Ovary (tissue), 3 donors: ENCODE results near the gene FOXP1.

ENCODE experiments used
- EP300 ChIP-seq: sonication (generic); formaldehyde crosslinking; IDR thresholded peaks from one replicate; pipeline ENCODE4 v1.6.1; 2017; ENCODE audit warnings: antibody characterized with exemption
- POLR2A ChIP-seq: fragments of 450-650 bp; IDR thresholded peaks from one replicate; pipeline ENCODE4 v1.6.1; 2017; ENCODE audit warnings: antibody characterized with exemption, mild to moderate bottlenecking, moderate library complexity
- TF ChIP-seq, protein P1 (sequence below), 3 donors: fragments of 450-650 bp in 2 of 3; fragments of 200-600 bp in 1 of 3; IDR thresholded peaks; one replicate each; pipeline versions ENCODE4 v1.5.1 to v1.8.0; 2016 to 2022; ENCODE audit warnings: antibody characterized with exemption in 3 of 3, mild to moderate bottlenecking in 1 of 3
- donor health status: DM: no; HTN: no; CAD: no.

DNA sequence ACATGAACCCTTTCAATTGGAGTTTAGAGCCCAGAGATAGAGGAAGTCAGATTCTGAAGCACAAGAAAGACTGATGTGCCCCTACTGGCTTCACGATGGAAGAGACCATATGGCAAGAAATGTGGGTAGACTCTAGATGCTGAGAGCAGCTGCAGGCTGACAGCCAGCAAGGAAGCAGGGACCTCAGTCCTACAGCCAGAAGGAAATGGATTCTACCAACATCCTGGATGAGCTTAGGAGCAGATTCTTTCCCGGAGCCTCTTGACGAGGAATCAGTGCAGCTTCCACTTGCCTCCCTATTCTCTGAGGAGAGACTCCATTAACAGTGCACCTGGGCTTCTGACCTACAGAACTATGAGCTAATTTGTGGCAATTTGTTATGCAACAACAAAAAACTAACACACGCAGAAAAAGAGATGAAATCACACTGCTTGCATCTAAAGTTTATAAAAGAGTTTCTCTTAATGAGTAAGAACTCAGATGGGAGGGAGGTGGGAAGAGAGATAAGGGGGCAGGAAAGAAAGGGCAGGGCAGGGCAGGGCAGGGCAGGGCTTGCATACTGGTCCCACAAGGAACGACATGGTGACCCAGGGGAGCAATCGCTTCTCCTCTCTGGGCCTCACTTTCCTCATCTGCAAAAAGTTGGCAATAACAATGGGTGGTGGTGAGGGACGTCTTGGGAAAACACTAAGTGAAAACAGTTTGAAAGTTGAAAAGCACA, 440.9 kb downstream of the FOXP1 start:
- no peak for TF ChIP-seq POLR2A
- TF ChIP-seq, protein P1, sequence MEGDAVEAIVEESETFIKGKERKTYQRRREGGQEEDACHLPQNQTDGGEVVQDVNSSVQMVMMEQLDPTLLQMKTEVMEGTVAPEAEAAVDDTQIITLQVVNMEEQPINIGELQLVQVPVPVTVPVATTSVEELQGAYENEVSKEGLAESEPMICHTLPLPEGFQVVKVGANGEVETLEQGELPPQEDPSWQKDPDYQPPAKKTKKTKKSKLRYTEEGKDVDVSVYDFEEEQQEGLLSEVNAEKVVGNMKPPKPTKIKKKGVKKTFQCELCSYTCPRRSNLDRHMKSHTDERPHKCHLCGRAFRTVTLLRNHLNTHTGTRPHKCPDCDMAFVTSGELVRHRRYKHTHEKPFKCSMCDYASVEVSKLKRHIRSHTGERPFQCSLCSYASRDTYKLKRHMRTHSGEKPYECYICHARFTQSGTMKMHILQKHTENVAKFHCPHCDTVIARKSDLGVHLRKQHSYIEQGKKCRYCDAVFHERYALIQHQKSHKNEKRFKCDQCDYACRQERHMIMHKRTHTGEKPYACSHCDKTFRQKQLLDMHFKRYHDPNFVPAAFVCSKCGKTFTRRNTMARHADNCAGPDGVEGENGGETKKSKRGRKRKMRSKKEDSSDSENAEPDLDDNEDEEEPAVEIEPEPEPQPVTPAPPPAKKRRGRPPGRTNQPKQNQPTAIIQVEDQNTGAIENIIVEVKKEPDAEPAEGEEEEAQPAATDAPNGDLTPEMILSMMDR (IDR thresholded peaks at IDR 0.05) = no peak
- TF ChIP-seq EP300 = no peak
